GM12878 (cell line): ENCODE measurements around the gene SERINC1. TPM values are rescaled to one million over a fixed set of nuclear protein-coding genes. Genes with fewer than 3 reads are reported as not detected.

Experiments used
- ASH2L ChIP-seq: fragments of 300-600, 200-600 bp; sonication (generic); IDR thresholded peaks from 2 replicates; pipeline ENCODE4 v1.6.1; 2017; ENCODE audit warnings: low read depth, mild to moderate bottlenecking, borderline replicate concordance
- BACH1 ChIP-seq: fragments of 450-650 bp; IDR thresholded peaks from 2 replicates; pipeline ENCODE4 v1.6.1; 2017; ENCODE audit warnings: mild to moderate bottlenecking, borderline replicate concordance
- CUX1 ChIP-seq: IDR thresholded peaks from 2 replicates; pipeline ENCODE4 v1.6.1; 2012; ENCODE audit warnings: improper control_type of control experiment, low read depth, low read length; ENCODE audit not compliant: insufficient replicate concordance
- FOS ChIP-seq: IDR thresholded peaks from 3 replicates; pipeline ENCODE4 v1.6.1; 2011; ENCODE audit warnings: borderline replicate concordance; ENCODE audit not compliant: insufficient read length; ENCODE audit errors: extremely low read depth
- IRF3 ChIP-seq: fragments of 450-650 bp; IDR thresholded peaks from 2 replicates; pipeline ENCODE4 v1.6.1; 2014; ENCODE audit warnings: mild to moderate bottlenecking
- MTA2 ChIP-seq: fragments of 450-650 bp; IDR thresholded peaks from 2 replicates; pipeline ENCODE4 v1.6.1; 2016; ENCODE audit warnings: low read depth, mild to moderate bottlenecking, moderate library complexity
- PAX5 ChIP-seq: IDR thresholded peaks from 2 replicates; pipeline ENCODE4 v1.6.1; 2011; ENCODE audit warnings: low read depth, low read length, borderline replicate concordance
- PML ChIP-seq: IDR thresholded peaks from 2 replicates; pipeline ENCODE4 v1.6.1; 2012; ENCODE audit warnings: low read length, inconsistent platforms
- POLR2A ChIP-seq: IDR thresholded peaks from 2 replicates; pipeline ENCODE4 v1.6.1; 2011; ENCODE audit warnings: low read depth, mild to moderate bottlenecking, low read length
- SIN3A ChIP-seq: IDR thresholded peaks from 2 replicates; pipeline ENCODE4 v1.6.1; 2012; ENCODE audit warnings: low read depth, low read length, improper control_type of control experiment
- SREBF1 ChIP-seq: IDR thresholded peaks from 2 replicates; pipeline ENCODE4 v1.6.1; 2012; ENCODE audit warnings: mild to moderate bottlenecking, low read length
- SREBF2 ChIP-seq: IDR thresholded peaks from 2 replicates; pipeline ENCODE4 v1.6.1; 2012; ENCODE audit warnings: mild to moderate bottlenecking, low read length
- TAF1 ChIP-seq: IDR thresholded peaks from 2 replicates; pipeline ENCODE4 v1.6.1; 2011; ENCODE audit warnings: mild to moderate bottlenecking, low read depth, low read length, borderline replicate concordance
- ZNF24 ChIP-seq: fragments of 450-650 bp; IDR thresholded peaks from 2 replicates; pipeline ENCODE4 v1.6.1; 2017; ENCODE audit warnings: antibody characterized with exemption, mild to moderate bottlenecking
- ZNF384 ChIP-seq: IDR thresholded peaks from 2 replicates; pipeline ENCODE4 v1.6.1; 2012; ENCODE audit warnings: low read depth, mild to moderate bottlenecking, low read length, improper control_type of control experiment, borderline replicate concordance
- ZNF687 ChIP-seq: fragments of 450-650 bp; IDR thresholded peaks from 2 replicates; pipeline ENCODE4 v1.6.1; 2017; ENCODE audit warnings: mild to moderate bottlenecking, moderate library complexity
- ZZZ3 ChIP-seq: IDR thresholded peaks from 2 replicates; pipeline ENCODE4 v1.6.1; 2011; ENCODE audit warnings: low read depth; ENCODE audit not compliant: control insufficient read depth, insufficient read length
- polyA plus RNA-seq, 11 experiments: library from polyadenylated mRNA; depleted of rRNA in 4 of 11; unstranded in 6 of 11; stranded (reverse) in 5 of 11; fragments of >200 nt; fragmentation: Nextera tagmentation in 4 of 11; fragmentation: Illumina TruSeq in 1 of 11; extraction: Ambion mirVana in 4 of 11; extraction: Trizol in 1 of 11; gene quantifications; 1 replicate in 1 of 11; 2 replicates in 10 of 11; pipeline versions ENCODE4 v1.2.1 to v1.2.3, GENCODE V29; 2011 to 2016; ENCODE audit warnings: inconsistent platforms in 2 of 11, missing spikeins in 2 of 11, low read depth in 1 of 11
- total RNA-seq, 4 experiments: library from RNA; depleted of rRNA in 3 of 4; stranded (reverse); fragments of >200 nt in 3 of 4; fragmentation: Illumina TruSeq in 1 of 4; extraction: Trizol in 1 of 4; gene quantifications; 2 replicates each; pipeline versions ENCODE4 v1.2.1 to v1.2.3, GENCODE V29; 2013 to 2021
- TF ChIP-seq, protein P1 (sequence below): IDR thresholded peaks from 2 replicates; pipeline ENCODE4 v1.6.1; 2012; ENCODE audit warnings: low read depth, low read length, improper control_type of control experiment
- TF ChIP-seq, protein P2 (sequence below): IDR thresholded peaks from 2 replicates; pipeline ENCODE4 v1.6.1; 2011; ENCODE audit warnings: borderline replicate concordance, low read depth, mild to moderate bottlenecking, moderate library complexity, mixed read lengths, low read length; ENCODE audit not compliant: insufficient read depth; ENCODE audit errors: extremely low read length

Gene SERINC1
- total and polyA plus RNA-seq, 10 of the 15 experiments (the other 5 are each of a cell fraction or from before 2014, with no cell fraction given), result 18.5 to 45.7 (median 31.1) TPM

DNA sequence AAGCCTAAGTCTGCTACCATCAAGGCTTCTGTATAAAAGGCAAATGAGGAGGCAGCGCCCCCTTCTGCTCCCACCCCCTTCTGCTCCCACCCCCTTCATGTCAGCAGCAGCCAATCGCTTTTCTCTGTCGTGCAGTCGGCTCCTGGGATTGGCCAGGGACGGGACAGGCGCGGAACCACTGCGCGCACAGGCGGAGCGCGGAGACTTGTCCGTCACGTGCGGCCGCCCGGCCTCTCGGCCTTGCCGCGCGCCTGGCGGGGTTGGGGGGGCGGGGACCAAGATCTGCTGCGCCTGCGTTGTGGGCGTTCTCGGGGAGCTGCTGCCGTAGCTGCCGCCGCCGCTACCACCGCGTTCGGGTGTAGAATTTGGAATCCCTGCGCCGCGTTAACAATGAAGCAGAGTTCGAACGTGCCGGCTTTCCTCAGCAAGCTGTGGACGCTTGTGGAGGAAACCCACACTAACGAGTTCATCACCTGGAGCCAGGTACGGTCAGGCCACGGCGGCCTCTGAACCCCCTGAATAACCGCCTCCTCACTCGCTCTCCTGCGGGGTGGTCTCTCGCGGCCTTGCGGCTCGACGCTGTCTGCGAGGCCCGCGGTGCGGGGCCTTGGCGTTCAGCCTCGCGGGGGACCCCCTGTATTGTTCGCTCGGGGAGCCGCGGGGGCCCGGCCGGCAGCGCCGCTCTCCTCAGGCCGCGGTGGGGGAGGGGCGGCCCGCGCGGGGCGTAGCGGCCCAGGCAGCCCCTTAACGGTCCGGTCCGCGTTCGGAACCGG, 72.1 kb downstream of the SERINC1 start, which contains the start of gene HSF2 (continued):
- TF ChIP-seq, protein P1, sequence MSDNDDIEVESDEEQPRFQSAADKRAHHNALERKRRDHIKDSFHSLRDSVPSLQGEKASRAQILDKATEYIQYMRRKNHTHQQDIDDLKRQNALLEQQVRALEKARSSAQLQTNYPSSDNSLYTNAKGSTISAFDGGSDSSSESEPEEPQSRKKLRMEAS, result peak; percentile 80
- no peak for TF ChIP-seq ZZZ3
- no peak for TF ChIP-seq MTA2
- TF ChIP-seq IRF3, result peak; percentile 62
- TF ChIP-seq TAF1, result peak; percentile 38; the same call in 1 of the 2 replicates
- TF ChIP-seq ZNF384, result no peak
- peak; percentile 79 for TF ChIP-seq FOS
- peak; percentile 82; the same call in 1 of the 2 replicates for TF ChIP-seq ASH2L
- no peak for TF ChIP-seq SIN3A
- TF ChIP-seq POLR2A, result peak; percentile 81
- no peak for TF ChIP-seq PAX5
- TF ChIP-seq BACH1, result peak; percentile 54; the same call in 1 of the 2 replicates
- no peak for TF ChIP-seq SREBF1
- 0 out of 2 replicates have a peak, but pooled peaks have one; percentile 26 for TF ChIP-seq ZNF24
- no peak for TF ChIP-seq CUX1
- TF ChIP-seq PML, result no peak
- TF ChIP-seq SREBF2, result no peak
- TF ChIP-seq ZNF687, result peak; percentile 48
- TF ChIP-seq, protein P2, sequence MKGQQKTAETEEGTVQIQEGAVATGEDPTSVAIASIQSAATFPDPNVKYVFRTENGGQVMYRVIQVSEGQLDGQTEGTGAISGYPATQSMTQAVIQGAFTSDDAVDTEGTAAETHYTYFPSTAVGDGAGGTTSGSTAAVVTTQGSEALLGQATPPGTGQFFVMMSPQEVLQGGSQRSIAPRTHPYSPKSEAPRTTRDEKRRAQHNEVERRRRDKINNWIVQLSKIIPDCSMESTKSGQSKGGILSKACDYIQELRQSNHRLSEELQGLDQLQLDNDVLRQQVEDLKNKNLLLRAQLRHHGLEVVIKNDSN, result peak; percentile 89
